SU-DHL-6 (cell line): ENCODE measurements around the gene C19orf81.

Source experiments
- H2AFZ ChIP-seq: fragments of 200-600 bp; sonication (generic); 2 replicates; pipeline ENCODE4 v1.6.1; 2014; ENCODE audit warnings: low read depth, mild to moderate bottlenecking, moderate library complexity, mixed read lengths, antibody characterized with exemption, low read length; ENCODE audit not compliant: severe bottlenecking
- H3F3A ChIP-seq: fragments of 200-600 bp; shearing (Covaris generic); 2 replicates; pipeline ENCODE4 v1.6.0; 2016; ENCODE audit warnings: antibody characterized with exemption, mild to moderate bottlenecking; ENCODE audit not compliant: insufficient read depth
- H3K27ac ChIP-seq: fragments of 200-600 bp; sonication (generic); 2 replicates; pipeline ENCODE4 v1.5.1; 2016; ENCODE audit warnings: low read depth, mild to moderate bottlenecking, low read length, moderate library complexity, mixed read lengths
- H3K27me3 ChIP-seq: fragments of 200-600 bp; sonication (generic), shearing (Covaris generic); 2 replicates; pipeline ENCODE4 v1.6.0; 2014; ENCODE audit warnings: mild to moderate bottlenecking, low read length
- H3K36me3 ChIP-seq: fragments of 200-600 bp; sonication (generic); 2 replicates; pipeline ENCODE4 v1.6.1; 2014; ENCODE audit warnings: mild to moderate bottlenecking, low read length, mixed read lengths
- H3K4me2 ChIP-seq: fragments of 300-600, 200-600 bp; shearing (Covaris generic), sonication (generic); 2 replicates; pipeline ENCODE4 v1.6.0; 2014; ENCODE audit warnings: low read length, low read depth, mild to moderate bottlenecking; ENCODE audit not compliant: poor library complexity, severe bottlenecking
- H3K4me3 ChIP-seq: fragments of 200-600 bp; sonication (generic); 2 replicates; pipeline ENCODE4 v1.5.1; 2014; ENCODE audit warnings: antibody characterized with exemption, low read length, mild to moderate bottlenecking, mixed read lengths; ENCODE audit not compliant: insufficient read depth, poor library complexity, severe bottlenecking
- H3K79me2 ChIP-seq: fragments of 200-600 bp; sonication (generic); 2 replicates; pipeline ENCODE4 v1.6.1; 2014; ENCODE audit warnings: mild to moderate bottlenecking, low read length, moderate library complexity; ENCODE audit not compliant: insufficient read depth
- H3K9ac ChIP-seq: fragments of 200-600 bp; sonication (generic); 2 replicates; pipeline ENCODE4 v1.7.0; 2014; ENCODE audit warnings: mild to moderate bottlenecking, low read length
- H3K9me2 ChIP-seq: fragments of 200-600 bp; sonication (generic); replicated peaks from 2 replicates; pipeline ENCODE4 v1.6.1; 2014; ENCODE audit warnings: low read length; ENCODE audit not compliant: insufficient read depth
- H3K9me3 ChIP-seq: fragments of 200-600 bp; sonication (generic); 2 replicates; pipeline ENCODE4 v1.6.1; 2014; ENCODE audit warnings: low read length, mixed read lengths; ENCODE audit not compliant: insufficient read depth
- H4K20me1 ChIP-seq: fragments of 200-600 bp; sonication (generic); 2 replicates; pipeline ENCODE4 v1.6.1; 2014; ENCODE audit warnings: low read depth, mild to moderate bottlenecking, antibody characterized with exemption, low read length, moderate library complexity, mixed read lengths
- CTCF ChIP-seq: fragments of 200-600 bp; sonication (generic); IDR thresholded peaks from one replicate; pipeline ENCODE4 v1.5.1; 2017; ENCODE audit warnings: antibody characterized with exemption, mild to moderate bottlenecking, low read length, moderate library complexity; ENCODE audit not compliant: insufficient read depth, poor library complexity, severe bottlenecking
- EZH2phosphoT487 ChIP-seq: fragments of 200-600 bp; sonication (generic), shearing (Covaris generic); conservative IDR thresholded peaks from 2 replicates; pipeline ENCODE4 v1.6.1; 2018; ENCODE audit warnings: mild to moderate bottlenecking, antibody characterized with exemption, low read length, moderate library complexity, mixed read lengths

Gene C19orf81

GRCh38 chr19:50648659-50649058 lies 586 bp upstream of the C19orf81 start:
- no peak overlapping the region for H3K27ac ChIP-seq
- H3K9me3 ChIP-seq = no peaks in the 10 kb centered on the region
- H3K9me2 ChIP-seq = no peaks in the 10 kb centered on the region
- H3K27me3 ChIP-seq = no peaks in the 10 kb centered on the region
- no peaks in the 10 kb centered on the region for H3K36me3 ChIP-seq
- H3K4me3 ChIP-seq = no peak overlapping the region
- no peak overlapping the region for H2AFZ ChIP-seq
- no peak for TF ChIP-seq EZH2phosphoT487
- TF ChIP-seq CTCF = no peak
- no peak overlapping the region for H3K4me2 ChIP-seq
- H3K9ac ChIP-seq = no peak overlapping the region
- H3K79me2 ChIP-seq = no peaks in the 10 kb centered on the region
- H3F3A ChIP-seq = no peaks in the 10 kb centered on the region
- no peaks in the 10 kb centered on the region for H4K20me1 ChIP-seq

- Histone ChIP-seq H3F3A (no peaks in the 10 kb centered on the region), H3K27me3 (no peaks in the 10 kb centered on the region), H3K9ac (no peak overlapping the region), H3K4me3 (no peak overlapping the region), H4K20me1 (no peaks in the 10 kb centered on the region), H2AFZ (no peak overlapping the region), H3K4me2 (no peak overlapping the region), H3K36me3 (no peaks in the 10 kb centered on the region), H3K79me2 (no peaks in the 10 kb centered on the region), H3K9me3 (no peaks in the 10 kb centered on the region), H3K9me2 (no peaks in the 10 kb centered on the region), H3K27ac (no peak overlapping the region)
- TF ChIP-seq CTCF (no peak), EZH2phosphoT487 (no peak)
These were observed 1.9 kb downstream of the C19orf81 start for GRCh38 chr19:50651174-50651573.

GRCh38 chr19:50652722-50653121 lies 3.5 kb downstream of the C19orf81 start:
- no peaks in the 10 kb centered on the region for H3K79me2 ChIP-seq
- no peak overlapping the region for H3K9ac ChIP-seq
- TF ChIP-seq EZH2phosphoT487 = no peak
- no peak for TF ChIP-seq CTCF
- H2AFZ ChIP-seq = no peak overlapping the region
- no peaks in the 10 kb centered on the region for H3K9me3 ChIP-seq
- no peak overlapping the region for H3K27ac ChIP-seq
- H4K20me1 ChIP-seq = no peaks in the 10 kb centered on the region
- H3K9me2 ChIP-seq = no peaks in the 10 kb centered on the region
- no peaks in the 10 kb centered on the region for H3F3A ChIP-seq
- H3K4me3 ChIP-seq = no peak overlapping the region
- H3K4me2 ChIP-seq = no peak overlapping the region
- no peaks in the 10 kb centered on the region for H3K36me3 ChIP-seq
- H3K27me3 ChIP-seq = no peaks in the 10 kb centered on the region

DNA sequence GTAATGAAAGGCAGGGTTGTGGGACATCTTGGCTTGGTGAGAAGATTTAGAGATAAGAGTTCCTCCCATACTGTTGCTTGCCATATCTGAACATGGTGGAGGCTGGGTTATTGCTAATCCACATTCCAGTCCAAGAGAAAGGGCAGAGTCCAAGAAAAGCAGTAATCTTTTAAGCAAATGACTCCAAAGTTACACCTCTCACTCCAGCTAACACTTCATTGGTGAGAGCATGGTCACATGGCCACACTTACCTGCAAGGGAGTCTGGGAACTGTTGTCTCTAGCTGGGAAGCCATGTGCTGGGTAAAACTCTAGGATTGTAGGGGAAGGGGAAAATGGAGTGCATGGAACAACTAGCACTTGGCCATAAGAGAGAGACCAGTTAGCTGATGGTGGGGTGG lies 5.6 kb downstream of the C19orf81 start:
- Histone ChIP-seq H3F3A (no peaks in the 10 kb centered on the region), H3K4me3 (no peak overlapping the region), H3K36me3 (no peaks in the 10 kb centered on the region), H3K4me2 (no peak overlapping the region), H2AFZ (no peak overlapping the region), H3K9me3 (no peaks in the 10 kb centered on the region), H3K27me3 (no peaks in the 10 kb centered on the region), H3K9ac (no peak overlapping the region), H3K27ac (no peak overlapping the region), H3K9me2 (no peaks in the 10 kb centered on the region), H4K20me1 (no peaks in the 10 kb centered on the region), H3K79me2 (no peaks in the 10 kb centered on the region)
- TF ChIP-seq CTCF (no peak), EZH2phosphoT487 (no peak)
